Effector CD8-positive, alpha-beta T cell (primary cell): ENCODE measurements around the gene PDX1.

Source experiments
- DNase-seq: peaks from one replicate; lab custom pipeline; 2025; lab: John Stamatoyannopoulos, UW

PDX1 gene

DNA sequence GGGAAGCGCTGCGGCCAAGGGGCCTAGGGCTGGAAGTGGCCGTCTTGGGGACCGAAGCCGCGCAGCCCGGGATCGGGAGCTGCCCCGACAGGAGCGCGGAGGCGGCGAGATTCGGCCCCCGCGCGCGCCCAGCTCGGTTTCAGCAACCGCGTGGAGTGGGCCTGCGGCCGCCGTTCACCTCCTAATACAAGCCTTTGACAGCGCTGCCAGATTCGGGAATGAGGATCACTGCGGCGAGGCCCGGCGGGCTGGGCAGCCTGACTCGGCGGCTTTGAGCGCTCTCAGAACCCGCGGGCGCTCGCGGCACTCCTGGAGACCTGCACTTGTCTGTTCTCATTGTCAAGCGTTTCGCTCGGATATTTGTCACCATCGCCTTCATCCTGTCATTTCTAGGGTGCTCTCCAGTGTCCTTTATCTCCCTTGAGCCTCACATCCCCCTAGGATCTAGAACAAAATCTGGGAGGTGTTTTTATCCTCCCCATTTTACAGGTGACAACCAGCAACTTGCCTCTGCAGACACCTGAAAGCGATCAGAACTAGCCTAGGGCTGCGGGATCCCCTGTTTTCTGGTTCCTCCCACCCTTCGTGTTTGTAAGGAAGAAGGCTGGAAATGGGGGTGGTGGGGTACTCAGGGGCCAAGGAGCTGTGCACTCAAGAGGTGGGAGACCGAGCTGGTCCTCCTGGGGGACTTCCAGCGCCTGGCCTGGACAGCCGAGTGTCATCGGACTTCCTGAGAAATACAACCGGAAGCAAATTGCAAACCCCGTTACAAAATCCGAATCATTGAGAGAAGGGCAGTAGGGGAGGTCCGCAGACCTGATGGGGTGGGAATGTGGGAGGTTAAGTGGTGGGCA, 50.8 kb downstream of the PDX1 start:
- no peak for DNase-seq

GRCh38 chr13:27971236-27971645, 51.4 kb downstream of the PDX1 start:
- DNase-seq: no peak

DNA sequence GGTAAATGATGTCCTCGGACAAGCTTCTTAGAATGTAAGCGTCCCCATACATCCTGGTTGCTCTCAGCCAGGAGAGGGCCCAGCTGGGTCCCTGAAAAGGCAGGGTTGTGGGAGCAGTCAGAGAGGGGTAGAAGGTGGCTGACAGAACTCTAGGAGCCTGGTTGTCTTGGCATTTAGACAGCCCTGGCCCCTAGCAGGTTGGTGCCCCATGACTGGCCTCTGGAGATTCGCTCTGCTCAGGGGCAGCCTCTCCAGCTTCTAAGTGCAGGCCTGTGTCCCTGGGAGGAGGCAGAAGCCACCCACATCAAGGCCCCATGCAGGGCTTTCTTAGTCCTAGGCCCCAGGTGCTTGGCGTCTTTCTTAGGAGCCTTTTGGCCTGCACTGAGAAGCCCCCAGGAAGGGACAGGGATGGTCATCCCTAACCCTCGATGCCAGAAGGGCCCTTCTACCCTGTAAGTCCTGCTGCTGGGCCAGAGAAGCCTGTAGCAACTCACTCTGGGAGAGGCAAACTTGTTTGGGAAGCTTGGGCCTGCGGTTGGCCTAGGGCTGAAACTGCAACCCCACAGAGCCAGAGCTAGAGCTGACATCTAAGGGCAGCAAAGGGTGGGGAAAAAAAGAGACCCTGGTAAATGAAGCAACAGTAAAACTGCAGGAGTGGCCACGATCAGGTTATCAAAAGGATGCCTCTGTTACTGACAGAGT, 52.1 kb downstream of the PDX1 start:
- no peak for DNase-seq

DNA sequence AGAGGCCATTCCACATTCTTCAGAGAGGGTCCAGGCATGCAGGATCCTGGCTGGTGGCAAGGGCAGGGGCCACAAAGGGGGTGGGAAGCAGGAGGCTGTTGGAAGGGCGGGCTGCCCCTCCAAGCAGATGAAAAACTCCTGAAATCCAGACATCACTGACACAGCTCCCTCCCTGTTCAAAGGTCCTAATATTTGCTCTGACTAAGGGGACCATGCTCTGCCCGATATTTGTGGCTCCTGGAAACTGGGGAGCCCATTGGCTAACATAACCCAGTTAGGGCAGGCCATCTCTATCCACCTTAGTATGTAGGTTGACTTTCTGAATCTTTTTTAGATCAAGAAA, 52.6 kb downstream of the PDX1 start:
- DNase-seq: no peak

GRCh38 chr13:27973291-27973690, 53.5 kb downstream of the PDX1 start:
- no peak for DNase-seq

DNA sequence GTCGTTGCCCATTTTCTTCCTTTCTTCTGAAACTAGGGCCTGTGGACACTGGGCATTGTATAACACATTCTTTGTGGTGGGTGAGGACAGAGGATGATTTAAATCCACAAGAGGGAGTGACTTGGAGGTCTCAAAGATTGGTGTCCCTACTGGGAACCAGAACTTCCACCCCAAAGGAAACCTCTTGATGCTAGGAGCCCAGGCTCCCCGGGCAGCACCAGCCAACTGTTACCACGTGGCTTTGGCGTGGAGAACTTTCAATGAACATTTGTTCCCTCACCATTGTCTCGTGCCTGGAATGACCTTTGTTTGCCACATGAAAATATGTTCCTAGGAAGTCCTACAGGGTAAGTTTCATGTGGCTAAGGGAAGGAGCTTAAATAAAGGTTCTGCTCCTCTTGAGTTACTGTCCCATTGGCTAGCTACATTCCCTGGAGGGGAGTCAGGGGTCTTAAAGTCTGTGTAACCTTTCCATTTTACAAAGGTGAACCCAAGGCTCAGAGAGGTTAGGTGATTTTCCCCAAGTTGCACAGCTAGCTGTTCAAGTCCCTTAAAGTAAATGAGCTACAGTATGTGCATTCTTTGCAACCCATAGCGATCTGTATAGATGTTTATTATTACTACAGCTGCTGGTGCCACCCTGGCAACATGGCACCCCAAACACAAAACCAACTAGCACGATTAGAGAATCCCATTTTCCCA, 54.3 kb downstream of the PDX1 start:
- no peak for DNase-seq
